Ectodermal cell (in vitro differentiated cells): Measurements from ENCODE around the gene USP6.
"Not testable (repeated sequence)": the region's sequence is repeated elsewhere in the genome, so short reads cannot be mapped to it uniquely, and the experiment has no call there.

Experiments used
- H3K27ac ChIP-seq: 2 replicates; pipeline ENCODE4 v1.7.0; 2013; ENCODE audit warnings: mild to moderate bottlenecking, low read depth, low read length; ENCODE audit not compliant: insufficient read depth, poor library complexity, severe bottlenecking
- H3K27me3 ChIP-seq: 2 replicates; pipeline ENCODE4 v1.7.0; 2013; ENCODE audit warnings: mild to moderate bottlenecking, low read length; ENCODE audit not compliant: insufficient read depth, control insufficient read depth, poor library complexity, severe bottlenecking
- H3K36me3 ChIP-seq: one replicate; pipeline ENCODE4 v1.7.0; 2013; ENCODE audit warnings: low read length; ENCODE audit not compliant: control insufficient read depth, insufficient read depth
- H3K4me1 ChIP-seq: one replicate; pipeline ENCODE4 v1.7.0; 2013; ENCODE audit warnings: low read length; ENCODE audit not compliant: control insufficient read depth, insufficient read depth
- H3K4me3 ChIP-seq: 2 replicates; pipeline ENCODE4 v1.7.0; 2013; ENCODE audit warnings: low read depth, low read length, control low read depth; ENCODE audit not compliant: insufficient read depth
- H3K9me3 ChIP-seq: 2 replicates; pipeline ENCODE4 v1.7.0; 2013; ENCODE audit warnings: mild to moderate bottlenecking, low read length, moderate library complexity; ENCODE audit not compliant: control insufficient read depth
- WGBS, 2 experiments: methylation state at CpG; one replicate each; pipeline ENCODE4 v1.1.7; 2013; ENCODE audit warnings: missing lambda C conversion rate in 2 of 2; 5-methylcytosine and 5-hydroxymethylcytosine counted together

Gene USP6

GRCh38 chr17:5128905-5129535, 13.2 kb downstream of the USP6 start:
- Histone ChIP-seq H3K27ac (no peak overlapping the region), H3K9me3 (no peaks in the 10 kb centered on the region), H3K27me3 (no peaks in the 10 kb centered on the region), H3K36me3 (no peaks in the 10 kb centered on the region), H3K4me3 (no peak overlapping the region), H3K4me1 (no peaks in the 10 kb centered on the region)
- WGBS, 2 experiments: 94% methylated on average over 11 of the region's 11 CpGs

DNA sequence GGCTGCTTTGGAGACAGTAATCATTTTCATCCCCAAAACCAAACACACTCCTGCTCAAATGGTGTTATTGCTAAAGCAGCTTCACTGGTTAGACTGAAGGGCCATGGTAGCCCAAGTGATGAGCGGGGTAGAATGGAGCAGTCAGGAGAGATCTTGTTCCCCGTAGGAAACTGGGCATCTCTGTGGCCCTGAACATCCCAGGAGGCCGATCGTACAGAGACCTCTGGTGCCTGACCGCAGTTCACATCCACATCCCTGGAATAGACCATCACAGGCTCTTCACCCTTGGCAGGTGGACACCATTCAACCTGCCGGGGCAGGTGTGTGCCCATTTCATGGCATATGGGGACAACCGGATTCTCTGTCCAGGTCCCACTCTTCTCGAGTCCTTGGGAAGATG, 13.9 kb downstream of the USP6 start:
- 92 to 96% methylated on average over 8 of the region's 8 CpGs for WGBS, 2 experiments
- H3K4me1 ChIP-seq, H3K4me3 ChIP-seq, H3K27me3 ChIP-seq, H3K9me3 ChIP-seq, H3K27ac ChIP-seq, H3K36me3 ChIP-seq: not testable (repeated sequence)

- 93% methylated on average over 10 of the region's 10 CpGs for WGBS, 2 experiments
- H3K36me3 ChIP-seq, H3K27me3 ChIP-seq, H3K27ac ChIP-seq, H3K4me3 ChIP-seq, H3K9me3 ChIP-seq, H3K4me1 ChIP-seq: not testable (repeated sequence)
These were observed 14.4 kb downstream of the USP6 start for GRCh38 chr17:5130261-5130660.

GRCh38 chr17:5130687-5131086, 14.9 kb downstream of the USP6 start:
- WGBS, 2 experiments: 86 to 87% methylated on average over 5 of the region's 5 CpGs
- H3K9me3 ChIP-seq, H3K36me3 ChIP-seq, H3K4me3 ChIP-seq, H3K27ac ChIP-seq, H3K27me3 ChIP-seq, H3K4me1 ChIP-seq: not testable (repeated sequence)

DNA sequence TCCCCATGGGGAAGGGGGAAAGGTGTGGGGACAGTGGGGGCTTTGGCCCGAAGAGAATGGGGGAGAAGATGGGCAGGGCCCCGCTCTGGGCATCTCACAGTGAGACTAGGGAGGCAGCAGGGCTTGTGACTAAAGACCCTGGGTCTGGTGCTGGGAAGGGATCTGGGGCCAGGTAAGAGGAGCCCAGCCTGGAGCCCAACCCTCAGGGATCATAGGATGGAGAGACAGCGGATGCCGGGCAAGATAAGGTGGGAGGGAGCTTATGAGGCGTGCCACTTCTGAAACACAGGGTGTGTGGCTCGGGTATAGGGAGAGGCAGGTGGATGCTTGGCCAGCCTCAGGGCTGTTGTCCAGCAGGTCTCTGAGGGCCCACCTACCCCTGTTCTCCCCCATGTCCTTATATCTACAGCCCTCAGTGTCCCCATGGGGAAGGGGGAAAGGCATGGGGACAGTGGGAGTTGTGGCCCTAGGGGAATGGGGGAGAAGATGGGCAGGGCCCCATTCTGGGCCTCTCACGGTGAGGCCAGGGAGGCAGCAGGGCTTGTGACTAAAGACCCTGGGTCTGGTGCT, 15.4 kb downstream of the USP6 start:
- Histone ChIP-seq H3K4me1 (no peaks in the 10 kb centered on the region), H3K36me3 (no peaks in the 10 kb centered on the region), H3K27ac (no peak overlapping the region), H3K9me3 (no peaks in the 10 kb centered on the region), H3K4me3 (no peak overlapping the region), H3K27me3 (no peaks in the 10 kb centered on the region)
- 94 to 95% methylated on average over 7 of the region's 7 CpGs for WGBS, 2 experiments

DNA sequence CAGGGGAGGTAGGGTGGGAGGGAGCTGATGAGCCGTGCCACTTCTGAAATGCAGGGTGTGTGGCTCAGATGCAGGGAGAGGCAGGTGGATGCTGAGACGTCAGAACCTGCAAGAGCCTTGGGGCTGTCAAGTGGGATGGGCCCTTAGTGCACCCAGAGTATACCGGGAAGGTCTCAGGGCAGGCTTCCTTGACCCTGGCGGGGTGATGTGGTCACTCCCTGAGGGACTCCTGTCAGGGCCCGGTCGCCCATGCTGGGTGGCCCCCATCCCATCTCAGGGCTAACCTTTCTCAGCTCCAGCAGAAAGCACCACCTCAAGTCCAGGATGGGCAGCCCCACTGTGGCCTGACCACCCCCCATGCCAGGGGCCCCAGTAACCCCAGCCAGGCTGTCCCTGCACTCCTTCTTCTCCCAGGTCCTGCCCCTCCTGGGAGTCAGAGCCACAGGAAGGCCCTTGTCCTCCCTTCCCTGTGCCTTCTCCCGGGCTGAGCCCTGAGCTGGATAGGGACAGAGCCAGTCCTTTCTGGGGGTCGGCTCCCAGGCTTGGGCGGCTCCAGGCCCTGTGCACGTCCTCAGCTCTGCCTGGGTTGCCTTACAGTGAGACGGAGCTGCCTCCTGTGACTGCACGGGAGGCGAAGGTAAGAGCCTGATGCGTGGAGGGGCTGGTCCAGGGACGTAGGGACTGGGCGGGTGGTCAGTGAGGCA, 16.1 kb downstream of the USP6 start:
- H3K27me3 ChIP-seq, H3K36me3 ChIP-seq, H3K4me1 ChIP-seq, H3K27ac ChIP-seq, H3K9me3 ChIP-seq, H3K4me3 ChIP-seq: not testable (repeated sequence)
- 90% methylated on average over 16 of the region's 16 CpGs for WGBS, 2 experiments

GRCh38 chr17:5132503-5133225, 16.8 kb downstream of the USP6 start:
- not testable (repeated sequence) for H3K36me3 ChIP-seq, H3K9me3 ChIP-seq, H3K4me1 ChIP-seq, H3K4me3 ChIP-seq, H3K27me3 ChIP-seq, H3K27ac ChIP-seq
- 94% methylated on average over 15 of the region's 15 CpGs for whole genome bisulfite sequencing, 2 experiments

DNA sequence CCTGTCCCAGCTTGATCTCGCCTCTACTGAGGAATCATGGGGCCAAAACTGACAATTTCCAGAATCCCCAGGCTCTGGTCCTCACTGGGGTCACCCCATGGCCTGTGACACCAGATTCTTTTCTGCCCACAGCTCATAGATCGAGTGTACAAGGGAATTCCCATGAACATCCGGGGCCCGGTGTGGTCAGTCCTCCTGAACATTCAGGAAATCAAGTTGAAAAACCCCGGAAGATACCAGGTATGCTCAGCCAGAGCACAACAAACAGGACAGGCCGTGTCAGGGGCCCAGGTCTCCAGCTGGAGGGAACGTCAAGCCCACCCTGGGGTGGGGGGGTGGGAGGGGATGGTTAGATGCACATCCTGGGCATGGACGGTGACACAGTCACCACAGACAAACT, 17.5 kb downstream of the USP6 start:
- Histone ChIP-seq H3K27ac (no peak overlapping the region), H3K9me3 (no peaks in the 10 kb centered on the region), H3K4me1 (no peaks in the 10 kb centered on the region), H3K4me3 (no peak overlapping the region), H3K27me3 (no peaks in the 10 kb centered on the region), H3K36me3 (no peaks in the 10 kb centered on the region)
- WGBS, 2 experiments: 91 to 92% methylated on average over 8 of the region's 8 CpGs

GRCh38 chr17:5133961-5134360, 18.1 kb downstream of the USP6 start:
- H3K36me3 ChIP-seq, H3K27ac ChIP-seq, H3K9me3 ChIP-seq, H3K27me3 ChIP-seq, H3K4me1 ChIP-seq, H3K4me3 ChIP-seq: not testable (repeated sequence)
- 92 to 95% methylated on average over 8 of the region's 8 CpGs for WGBS, 2 experiments

DNA sequence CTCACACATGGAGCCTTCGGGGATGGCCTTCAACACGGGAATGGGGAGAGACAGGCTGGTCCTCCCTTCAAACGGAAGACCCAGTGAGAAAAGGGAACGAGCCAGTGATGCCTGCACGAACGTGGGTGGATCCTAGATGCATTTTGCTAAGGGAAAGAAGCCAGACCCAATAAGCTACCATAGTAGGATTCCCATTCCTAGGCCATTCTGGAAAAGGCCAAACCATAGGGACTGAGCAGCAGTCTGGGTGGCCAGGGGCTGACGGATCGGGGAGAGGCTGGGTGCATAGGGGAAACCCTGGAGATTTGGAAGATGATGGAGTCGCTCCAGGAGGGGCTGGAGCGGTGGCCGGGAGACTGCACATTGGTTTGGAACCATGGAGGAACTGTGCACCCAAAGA, 18.7 kb downstream of the USP6 start:
- not testable (repeated sequence) for H3K4me3 ChIP-seq, H3K27me3 ChIP-seq, H3K4me1 ChIP-seq, H3K36me3 ChIP-seq, H3K9me3 ChIP-seq, H3K27ac ChIP-seq
- 84 to 85% methylated on average over 11 of the region's 11 CpGs for WGBS, 2 experiments
